ENCODE results near the gene HGF.
"Not testable (repeated sequence)": the region's sequence is repeated elsewhere in the genome, so short reads cannot be mapped to it uniquely, and the experiment has no call there.

The HGF gene

DNA sequence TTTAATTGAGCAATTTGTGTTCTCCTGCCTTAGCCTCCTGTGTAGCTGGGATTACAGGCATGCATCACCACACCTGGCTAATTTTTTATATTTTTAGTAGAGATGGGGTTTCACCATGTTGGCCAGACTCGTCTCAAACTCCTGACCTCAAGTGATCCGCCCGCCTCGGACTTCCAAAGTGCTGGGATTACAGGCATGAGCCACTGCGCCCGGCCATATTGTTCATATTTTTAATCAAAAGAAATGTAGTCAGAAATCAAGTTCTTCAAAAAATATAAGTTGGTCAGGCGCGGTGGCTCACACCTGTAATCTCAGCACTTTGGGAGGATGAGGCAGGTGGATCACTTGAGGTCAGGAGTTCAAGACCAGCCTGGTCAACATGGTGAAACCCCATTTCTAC, 47.6 kb downstream of the HGF start:
- not testable (repeated sequence) for DNase-seq (ENCODE audit: low read depth in 2 of 2)

DNA sequence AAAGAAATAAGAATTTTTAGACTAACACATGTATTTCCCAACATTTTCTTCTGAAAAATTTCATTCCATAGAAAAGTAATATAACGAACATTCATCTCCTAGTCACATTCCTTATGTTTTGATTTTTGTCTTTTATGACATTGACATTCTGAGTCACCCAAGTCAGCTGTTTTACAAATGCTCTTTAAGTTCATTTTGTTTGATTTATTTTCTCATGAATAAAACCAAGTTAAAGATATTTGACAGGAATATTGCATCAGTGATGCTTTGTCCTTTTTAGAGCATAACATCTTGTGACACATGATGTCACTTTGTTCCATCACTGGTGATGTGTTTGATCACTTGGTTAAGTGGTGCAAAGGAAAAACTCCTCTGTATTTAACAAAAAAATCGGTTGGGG, 48.4 kb downstream of the HGF start:
- DNase-seq (ENCODE audit: low read depth in 2 of 2) = no peak

DNA sequence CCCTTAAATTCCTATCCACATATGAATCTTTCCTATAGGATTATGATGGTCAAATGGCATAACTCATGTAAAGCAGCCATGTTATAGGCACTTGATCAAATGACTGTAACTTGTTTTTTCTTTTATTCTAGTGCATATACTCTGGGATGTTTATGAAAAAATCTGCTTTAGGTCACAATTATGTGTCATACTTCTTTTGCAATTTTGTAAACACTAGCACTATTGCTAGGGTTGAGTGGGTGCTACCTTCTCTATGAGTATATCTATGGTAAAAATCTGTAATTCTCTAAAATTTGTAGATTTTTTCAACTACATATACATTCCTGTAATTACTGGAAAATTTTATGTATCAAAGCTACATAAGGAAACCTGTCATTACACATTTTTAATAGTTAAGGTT, 50.0 kb downstream of the HGF start:
- no peak for DNase-seq (ENCODE audit: low read depth in 2 of 2)

GRCh38 chr7:81715984-81716588, 53.8 kb downstream of the HGF start:
- DNase-seq (ENCODE audit: low read depth in 2 of 2) = no peak

- DNase-seq (ENCODE audit: low read depth in 2 of 2) = no peak
These were observed 55.5 kb downstream of the HGF start for GRCh38 chr7:81714306-81714705.

DNA sequence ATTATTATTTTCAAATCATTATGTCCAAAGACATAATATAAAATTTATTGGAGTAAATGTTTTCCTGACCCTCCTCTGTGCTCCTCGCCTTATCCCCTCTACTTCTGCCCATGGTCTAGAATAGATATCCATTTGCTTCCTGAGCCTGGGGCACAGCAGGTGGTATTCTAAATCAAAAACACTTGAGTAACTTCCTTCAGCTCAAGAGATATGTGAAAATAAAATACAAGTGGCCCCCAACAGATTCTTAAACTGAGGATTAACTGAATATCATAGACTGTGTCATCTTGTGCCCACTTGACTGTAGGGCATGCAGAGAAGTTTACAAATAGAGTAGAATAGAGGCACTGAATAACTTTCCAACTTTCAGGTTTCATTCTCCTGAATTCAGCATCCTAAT, 59.1 kb downstream of the HGF start:
- no peak for DNase-seq (ENCODE audit: low read depth in 2 of 2)

DNA sequence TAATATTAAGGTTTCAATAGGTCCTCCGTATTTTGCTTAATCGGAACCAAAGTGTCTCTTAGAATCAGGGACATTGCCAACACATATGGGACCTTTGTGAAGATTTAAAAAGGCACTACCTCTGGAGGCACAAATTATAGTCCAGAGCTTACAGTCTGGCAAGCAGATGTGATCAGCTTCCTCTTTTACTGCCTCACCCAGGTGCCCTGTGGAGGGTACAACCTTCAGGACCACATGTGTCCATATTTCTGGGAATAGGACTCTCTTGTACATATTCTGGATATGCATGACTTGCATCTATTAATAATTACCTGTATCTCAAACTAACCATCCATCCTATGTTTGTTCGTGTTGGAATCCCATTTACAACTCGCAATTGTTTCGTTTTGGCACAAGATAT, 60.0 kb downstream of the HGF start:
- DNase-seq (ENCODE audit: low read depth in 2 of 2) = no peak

- DNase-seq (ENCODE audit: low read depth in 2 of 2) = no peak
These were observed 61.9 kb downstream of the HGF start for GRCh38 chr7:81707966-81708365.

GRCh38 chr7:81707196-81707595, 62.7 kb downstream of the HGF start:
- DNase-seq (ENCODE audit: low read depth in 2 of 2) = no peak

DNA sequence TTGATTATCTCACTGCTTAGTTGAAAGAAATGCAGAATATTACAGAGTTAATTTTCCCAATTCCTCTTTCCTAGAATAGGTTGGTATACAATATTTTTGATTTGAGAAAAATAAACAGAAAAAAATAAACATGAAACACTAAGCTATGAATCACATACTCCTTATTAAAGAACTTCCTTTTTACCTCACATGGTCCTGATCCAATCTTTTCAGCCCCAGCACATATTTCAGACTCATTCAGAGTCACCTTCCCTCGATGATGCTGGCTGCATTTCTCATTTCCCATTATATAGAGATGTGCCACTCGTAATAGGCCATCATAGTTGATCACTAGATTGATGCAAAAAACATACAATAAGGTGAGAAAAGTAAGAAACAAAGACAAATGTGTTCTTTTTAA, 64.6 kb downstream of the HGF start:
- DNase-seq (ENCODE audit: low read depth in 2 of 2) = no peak

- no peak for DNase-seq (ENCODE audit: low read depth in 2 of 2)
These were observed 65.3 kb downstream of the HGF start for GRCh38 chr7:81704595-81704994.

DNA sequence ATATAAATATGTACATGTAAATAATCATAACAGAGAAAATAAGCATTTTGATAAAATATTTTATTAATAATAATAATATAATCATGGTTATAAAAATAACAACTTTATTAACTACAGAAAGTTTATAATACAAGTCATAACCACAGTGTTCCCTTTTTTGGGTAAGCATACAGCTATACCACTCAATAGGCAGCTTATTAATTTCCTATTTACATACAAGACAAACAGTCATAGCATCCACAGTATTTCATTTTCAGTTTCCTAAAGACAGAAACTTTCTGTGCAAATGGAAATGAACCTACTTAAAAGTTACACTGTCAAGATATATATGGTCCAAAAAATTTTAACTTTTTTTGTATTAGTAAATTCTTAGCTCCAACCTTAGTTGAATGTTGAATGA, 70.9 kb downstream of the HGF start:
- no peak for DNase-seq (ENCODE audit: low read depth in 2 of 2)

GRCh38 chr7:81694711-81695110, 75.1 kb downstream of the HGF start:
- no peak for DNase-seq (ENCODE audit: low read depth in 2 of 2)

GRCh38 chr7:81693894-81694293, 76.0 kb downstream of the HGF start:
- DNase-seq (ENCODE audit: low read depth in 2 of 2) = no peak

- DNase-seq (ENCODE audit: low read depth in 2 of 2) = no peak
These were observed 76.8 kb downstream of the HGF start for GRCh38 chr7:81693080-81693479.

GRCh38 chr7:81692146-81692905, 77.5 kb downstream of the HGF start:
- no peak for DNase-seq (ENCODE audit: low read depth in 2 of 2)

DNA sequence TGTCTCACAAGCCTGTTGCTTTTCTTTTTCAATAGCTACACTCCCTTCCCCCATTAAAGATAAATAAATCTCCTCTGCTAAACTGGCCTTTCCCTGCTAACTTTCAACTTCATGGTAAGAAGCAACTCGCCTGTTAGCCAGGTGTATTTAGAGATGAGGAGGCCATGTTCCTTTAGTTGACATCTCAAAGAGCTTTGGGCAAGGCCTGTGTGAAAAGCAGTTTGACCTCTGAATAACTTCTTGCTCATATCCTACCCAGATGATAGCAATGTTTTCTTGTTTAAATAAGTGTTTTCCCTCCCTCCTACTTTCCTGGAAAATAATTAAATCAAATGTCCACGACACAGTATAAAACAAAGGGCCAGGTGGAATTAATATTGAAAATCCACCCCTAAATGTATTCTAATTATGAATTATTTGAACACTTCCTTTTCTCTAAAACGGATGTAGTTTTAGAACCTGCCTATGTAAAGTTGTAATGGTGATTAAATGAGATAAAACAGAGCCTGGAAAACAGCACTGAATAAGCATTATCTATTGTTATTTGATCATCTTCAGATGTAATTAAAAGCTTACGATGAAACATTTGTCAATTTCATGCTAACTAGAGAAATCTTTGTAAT, 78.5 kb downstream of the HGF start:
- no peak for DNase-seq (ENCODE audit: low read depth in 2 of 2)

DNA sequence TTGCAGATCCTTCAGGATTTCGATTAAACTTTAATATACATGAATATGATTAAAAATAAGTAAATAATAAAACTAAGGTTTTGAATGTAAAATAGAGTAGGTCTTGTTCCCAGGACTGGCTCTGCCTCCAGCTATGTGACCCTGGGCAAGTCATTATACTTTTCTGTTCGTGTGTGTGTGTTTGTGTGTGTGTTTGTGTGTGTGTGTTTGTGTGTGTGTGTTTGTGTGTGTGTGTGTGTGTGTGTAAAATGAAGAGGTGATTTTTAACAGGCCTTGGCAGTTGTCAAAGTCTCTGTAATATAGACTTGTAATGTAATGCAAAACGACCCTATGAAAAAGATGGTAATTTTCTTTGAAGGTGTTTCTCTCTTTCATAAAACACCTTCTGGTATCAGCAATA, 79.2 kb downstream of the HGF start:
- DNase-seq (ENCODE audit: low read depth in 2 of 2) = no peak

GRCh38 chr7:81690251-81690650, 79.6 kb downstream of the HGF start:
- DNase-seq (ENCODE audit: low read depth in 2 of 2) = no peak

GRCh38 chr7:81688622-81689411, 81.0 kb downstream of the HGF start:
- DNase-seq (ENCODE audit: low read depth in 2 of 2) = no peak

DNA sequence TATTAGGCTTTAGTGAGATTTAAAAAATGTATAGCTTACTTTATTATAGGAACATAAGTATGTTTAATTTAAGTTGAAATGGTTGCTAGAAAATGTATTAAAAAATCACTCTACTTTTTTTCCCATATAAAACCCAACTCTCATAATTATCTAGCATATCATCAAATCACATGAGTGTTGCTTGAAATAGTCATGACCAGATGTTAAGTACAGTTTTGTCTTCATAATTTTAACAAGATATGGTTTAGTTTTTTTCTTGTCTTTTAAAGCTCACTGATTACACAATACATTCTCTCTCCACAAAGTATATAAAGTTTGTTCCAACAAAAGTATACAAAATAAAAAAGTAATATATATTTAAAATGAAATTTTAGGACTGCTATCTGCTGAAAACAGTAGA, 82.8 kb downstream of the HGF start:
- no peak for DNase-seq (ENCODE audit: low read depth in 2 of 2)

DNA sequence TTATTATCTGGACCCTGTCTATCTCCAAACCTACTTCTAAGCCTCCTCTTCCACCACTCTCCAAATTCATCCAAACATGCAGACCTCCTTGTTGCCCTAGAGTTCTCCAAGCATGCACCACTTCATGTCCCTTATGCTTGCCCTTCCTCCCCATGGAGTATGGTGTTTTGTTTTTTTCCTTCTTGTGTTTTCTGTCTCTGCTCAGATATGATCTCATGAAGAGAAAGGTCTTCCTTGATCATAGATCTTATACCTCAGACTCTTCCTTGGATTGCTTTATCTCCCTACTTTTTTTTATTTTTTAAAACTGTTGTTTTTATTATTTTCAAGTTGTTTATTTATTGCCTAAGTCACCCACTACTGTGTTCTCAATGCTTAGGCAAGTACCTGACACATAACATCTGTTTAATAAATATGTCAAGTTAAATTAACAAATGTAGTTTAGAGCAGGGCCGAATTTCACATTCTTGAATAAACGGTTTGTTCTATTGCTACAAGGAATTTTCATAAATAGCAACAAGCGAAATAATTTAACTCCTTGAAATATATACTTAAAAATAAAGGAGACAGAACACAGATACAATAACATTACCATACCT, 84.5 kb downstream of the HGF start:
- DNase-seq (ENCODE audit: low read depth in 2 of 2) = no peak

All from stimulated activated CD8-positive, alpha-beta memory T cell treated with anti-CD3 and anti-CD28 coated beads, Interleukin-2, amount 100 ng/mL, for 48 hours (primary cell).